Measurements from ENCODE around the gene ADISSP. TPM values are rescaled to one million over a fixed set of nuclear protein-coding genes. Genes with fewer than 3 reads are reported as not detected.

The ADISSP gene
- total RNA-seq, 3 donors from 2014 or later (not counting 1 experiment from before 2014, with no cell fraction given) = 10.1 to 13.5 (median 12.3) TPM

DNA sequence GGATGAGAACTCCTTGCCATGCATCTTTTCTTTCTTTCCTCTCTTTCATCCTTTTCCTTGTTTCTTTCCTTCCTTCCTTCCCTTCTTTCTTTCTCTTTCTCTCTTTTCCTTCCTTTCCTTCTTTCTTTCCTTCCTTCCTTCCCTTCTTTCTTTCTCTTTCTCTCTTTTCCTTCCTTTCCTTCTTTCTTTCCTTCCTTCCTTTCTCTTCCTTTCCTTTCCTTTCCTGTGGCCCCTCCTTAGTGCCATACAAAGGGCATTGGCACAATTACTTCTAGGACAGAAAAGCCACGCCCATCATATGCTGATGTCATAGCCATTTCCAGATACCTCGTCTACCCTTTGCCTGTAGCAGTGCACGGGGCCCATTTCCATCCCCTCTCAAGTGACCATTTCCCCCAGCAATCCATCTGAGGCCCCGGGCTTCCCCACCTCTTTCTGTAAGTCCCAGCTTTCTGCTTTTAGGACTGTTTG lies 21.2 kb upstream of the ADISSP start:
- intact Hi-C loops (cut with micrococcal nuclease) = loop anchor here (10.0 kb wide), 1 partner anchor 296 kb away; no protein-coding TSS in a partner anchor
- Histone ChIP-seq H3K9me3 (ENCODE audit: control insufficient read depth, insufficient read depth, low read length) (no peaks in the 10 kb centered on the region), H3K36me3 (ENCODE audit: control insufficient read depth, insufficient read depth, low read length) (no peaks in the 10 kb centered on the region), H3K4me1 (ENCODE audit: control insufficient read depth, insufficient read depth, low read length) (peaks cover 25% of the 10 kb centered on the region), H3K27ac (ENCODE audit: low read length) (no peak overlapping the region), H3K27me3 (ENCODE audit: control insufficient read depth, insufficient read depth, low read length) (no peaks in the 10 kb centered on the region), H3K4me3 (ENCODE audit: low read length) (no peak overlapping the region)
- H3K27me3 Mint-ChIP-seq (ENCODE audit: low read depth in 2 of 2) = no peaks in the 10 kb centered on the region
- ATAC-seq (no peak), DNase-seq (no peak)
- TF ChIP-seq, protein P1, sequence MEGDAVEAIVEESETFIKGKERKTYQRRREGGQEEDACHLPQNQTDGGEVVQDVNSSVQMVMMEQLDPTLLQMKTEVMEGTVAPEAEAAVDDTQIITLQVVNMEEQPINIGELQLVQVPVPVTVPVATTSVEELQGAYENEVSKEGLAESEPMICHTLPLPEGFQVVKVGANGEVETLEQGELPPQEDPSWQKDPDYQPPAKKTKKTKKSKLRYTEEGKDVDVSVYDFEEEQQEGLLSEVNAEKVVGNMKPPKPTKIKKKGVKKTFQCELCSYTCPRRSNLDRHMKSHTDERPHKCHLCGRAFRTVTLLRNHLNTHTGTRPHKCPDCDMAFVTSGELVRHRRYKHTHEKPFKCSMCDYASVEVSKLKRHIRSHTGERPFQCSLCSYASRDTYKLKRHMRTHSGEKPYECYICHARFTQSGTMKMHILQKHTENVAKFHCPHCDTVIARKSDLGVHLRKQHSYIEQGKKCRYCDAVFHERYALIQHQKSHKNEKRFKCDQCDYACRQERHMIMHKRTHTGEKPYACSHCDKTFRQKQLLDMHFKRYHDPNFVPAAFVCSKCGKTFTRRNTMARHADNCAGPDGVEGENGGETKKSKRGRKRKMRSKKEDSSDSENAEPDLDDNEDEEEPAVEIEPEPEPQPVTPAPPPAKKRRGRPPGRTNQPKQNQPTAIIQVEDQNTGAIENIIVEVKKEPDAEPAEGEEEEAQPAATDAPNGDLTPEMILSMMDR (IDR thresholded peaks at IDR 0.05) = no peak
- 74% methylated on average over 4 of the region's 4 CpGs for WGBS (ENCODE audit: insufficient coverage)
- H3K9me3 Mint-ChIP-seq = no peaks in the 10 kb centered on the region
- no peaks in the 10 kb centered on the region for H3K36me3 Mint-ChIP-seq
- peaks cover 15 to 35% of the 10 kb centered on the region in 2 donors for H3K4me1 Mint-ChIP-seq
- peak overlapping the region; percentile 29 for H3K4me3 Mint-ChIP-seq
- H3K27ac Mint-ChIP-seq = peak overlapping the region; percentile 4 to 43

DNA sequence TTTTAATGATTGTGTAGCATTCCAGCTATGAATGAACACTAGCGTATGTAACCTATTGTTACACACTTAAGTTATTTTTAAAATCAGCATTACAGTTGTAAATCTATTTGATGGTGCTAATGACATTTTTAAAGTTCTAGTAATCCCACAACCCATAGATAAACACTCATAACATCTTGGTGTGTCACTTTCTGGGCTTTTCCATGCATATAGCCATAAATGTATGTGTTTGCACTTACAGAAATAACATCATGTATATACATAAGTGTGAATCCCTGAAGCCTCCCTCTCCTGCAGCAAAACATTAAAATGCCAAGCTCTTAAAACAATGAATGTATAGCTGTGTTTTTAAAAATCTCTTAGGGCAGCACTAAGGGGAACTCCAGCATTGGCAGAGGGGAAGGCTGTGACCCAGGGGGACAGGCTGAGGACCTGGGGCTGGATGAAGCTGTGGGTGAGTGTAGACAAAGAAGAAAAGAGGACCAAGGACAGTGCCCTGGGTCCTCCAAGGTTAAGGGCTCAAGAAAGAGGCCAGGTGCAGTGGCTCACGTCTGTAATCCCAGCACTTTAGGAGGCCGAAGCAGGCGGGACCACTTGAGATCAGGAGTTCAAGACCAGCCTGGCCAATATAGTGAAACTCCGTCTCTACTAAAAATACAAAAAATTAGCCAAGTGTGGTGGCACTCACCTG lies 19.9 kb upstream of the ADISSP start:
- Mint-ChIP-seq H3K9me3 (no peaks in the 10 kb centered on the region), H3K36me3 (no peaks in the 10 kb centered on the region), H3K4me1 (peaks cover 15 to 40% of the 10 kb centered on the region in 2 donors), H3K27ac (peak overlapping the region; percentile 44 to 65), H3K4me3 (peak overlapping the region; percentile 74), H3K27me3 (ENCODE audit: low read depth in 2 of 2) (no peaks in the 10 kb centered on the region)
- no peak for ATAC-seq
- DNase-seq = no peak
- Histone ChIP-seq H3K4me3 (ENCODE audit: low read length) (peak overlapping the region; percentile 50), H3K36me3 (ENCODE audit: control insufficient read depth, insufficient read depth, low read length) (no peaks in the 10 kb centered on the region), H3K9me3 (ENCODE audit: control insufficient read depth, insufficient read depth, low read length) (no peaks in the 10 kb centered on the region), H3K27ac (ENCODE audit: low read length) (peak overlapping the region; percentile 25), H3K4me1 (ENCODE audit: control insufficient read depth, insufficient read depth, low read length) (peaks cover 25% of the 10 kb centered on the region), H3K27me3 (ENCODE audit: control insufficient read depth, insufficient read depth, low read length) (no peaks in the 10 kb centered on the region)
- 94% methylated on average over 4 of the region's 5 CpGs for WGBS (ENCODE audit: insufficient coverage)
- intact Hi-C loops (cut with micrococcal nuclease) = loop anchor here (1.0 to 10.0 kb wide), 3 partner anchors 33 to 297 kb away; partner anchors contain the start of gene AP5S1
- TF ChIP-seq, protein P1 (IDR thresholded peaks at IDR 0.05) = no peak

DNA sequence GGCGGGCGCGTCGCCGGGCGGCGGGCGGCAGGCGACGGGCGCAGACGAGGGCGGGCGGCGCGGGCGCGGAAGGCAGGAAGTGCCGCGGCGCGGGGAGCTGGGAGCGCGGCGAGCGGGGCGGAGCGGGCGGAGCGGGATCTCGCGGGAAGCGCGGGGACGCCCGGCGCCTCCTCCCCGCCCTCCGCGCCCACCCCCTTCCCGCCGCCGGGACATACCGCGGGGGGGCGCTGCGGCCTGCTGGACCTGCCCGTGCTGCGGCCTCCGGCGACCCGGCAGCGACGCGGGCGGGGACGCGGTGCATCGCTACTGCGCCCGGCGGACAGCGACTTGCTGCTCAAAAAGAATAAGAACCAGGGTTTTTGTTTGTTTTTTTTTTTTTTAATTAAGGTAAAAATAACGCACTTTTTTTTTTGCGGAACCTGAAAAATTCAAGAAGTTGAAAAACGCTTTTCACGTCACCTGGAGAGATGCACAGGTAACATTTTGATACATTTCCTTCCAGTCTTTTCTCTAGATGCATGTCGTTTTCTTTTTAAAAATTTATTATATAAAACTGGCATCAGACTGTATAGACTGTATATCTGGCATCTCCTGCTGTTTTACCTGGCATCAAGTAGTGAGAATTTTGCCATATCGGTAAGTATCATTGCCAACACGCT lies 19.2 kb upstream of the ADISSP start, which contains the start of gene CENPB:
Gene CENPB, minus strand, starts transcription at position 76 of the 659 bp plus-strand sequence. CDS start 257 bp downstream, outside the sequence.
- H3K36me3 ChIP-seq (ENCODE audit: control insufficient read depth, insufficient read depth, low read length) = no peaks in the 10 kb centered on the region
- ATAC-seq (peak; percentile 93 to 98 (median 95)), DNase-seq (peak; percentile 93)
- H3K36me3 Mint-ChIP-seq = no peaks in the 10 kb centered on the region
- H3K27me3 Mint-ChIP-seq (ENCODE audit: low read depth in 2 of 2) = no peaks in the 10 kb centered on the region
- H3K4me3 ChIP-seq (ENCODE audit: low read length) = peak within 1 kb of the TSS; percentile 50
- peaks cover 18 to 44% of the 10 kb centered on the region in 2 donors for H3K4me1 Mint-ChIP-seq
- peak within 1 kb of the TSS; percentile 57 for H3K27ac ChIP-seq (ENCODE audit: low read length)
- WGBS (ENCODE audit: insufficient coverage) = 1% methylated on average over 65 of the region's 70 CpGs
- intact Hi-C loops (cut with micrococcal nuclease) = loop anchor here (1.0 to 10.0 kb wide), 3 partner anchors 34 to 298 kb away; partner anchors contain the start of gene AP5S1
- H3K9me3 ChIP-seq (ENCODE audit: control insufficient read depth, insufficient read depth, low read length) = no peaks in the 10 kb centered on the region
- H3K4me1 ChIP-seq (ENCODE audit: control insufficient read depth, insufficient read depth, low read length) = peaks cover 25% of the 10 kb centered on the region
- peak within 1 kb of the TSS; percentile 65 to 69 for H3K27ac Mint-ChIP-seq
- peak within 1 kb of the TSS; percentile 84 for H3K4me3 Mint-ChIP-seq
- H3K27me3 ChIP-seq (ENCODE audit: control insufficient read depth, insufficient read depth, low read length) = no peaks in the 10 kb centered on the region
- TF ChIP-seq, protein P1 (IDR thresholded peaks at IDR 0.05) = peak; percentile 84
- no peaks in the 10 kb centered on the region for H3K9me3 Mint-ChIP-seq

Measured in natural killer cell (primary cell).